Vagina (tissue), 2 donors: Measurements from ENCODE around the gene NTNG1.

Source experiments
- CTCF ChIP-seq, 3 experiments: fragments of 450-650 bp in 2 of 3; fragments of 200-600 bp in 1 of 3; sonication (generic) in 1 of 3; IDR thresholded peaks; one replicate each; pipeline ENCODE4 v1.5.1; 2017 to 2019; ENCODE audit warnings: antibody characterized with exemption in 3 of 3, mild to moderate bottlenecking in 2 of 3, moderate library complexity in 2 of 3
- POLR2A ChIP-seq, 2 donors: fragments of 450-650 bp; IDR thresholded peaks; one replicate each; pipeline ENCODE4 v1.6.1; 2017; ENCODE audit warnings: antibody characterized with exemption in 2 of 2, mild to moderate bottlenecking in 2 of 2, moderate library complexity in 2 of 2
- POLR2AphosphoS5 ChIP-seq, 2 donors: sonication (generic); formaldehyde crosslinking; IDR thresholded peaks; one replicate each; pipeline ENCODE4 v1.9.0; 2017; ENCODE audit warnings: antibody characterized with exemption in 2 of 2, mild to moderate bottlenecking in 2 of 2, low read depth in 1 of 2; ENCODE audit not compliant: insufficient read depth in 1 of 2

- TF ChIP-seq POLR2A (IDR thresholded peaks at IDR 0.05) (no peak), CTCF (IDR thresholded peaks at IDR 0.05) (no peak), POLR2AphosphoS5 (IDR thresholded peaks at IDR 0.05; ENCODE audit: insufficient read depth in 1 of 2, low read depth in 1 of 2) (no peak)
Measured at GRCh38 chr1:107255469-107255868, 114.6 kb downstream of the NTNG1 start.
